WI38 (cell line): ENCODE results near the gene TNFSF11.
"Not testable (repeated sequence)": the region's sequence is repeated elsewhere in the genome, so short reads cannot be mapped to it uniquely, and the experiment has no call there.

Experiments
- H3K4me3 ChIP-seq: 2 replicates; pipeline ENCODE4 v1.5.1; 2011; ENCODE audit warnings: low read depth, mild to moderate bottlenecking, control low read depth, low read length
- TF ChIP-seq, protein P1 (sequence below): IDR thresholded peaks from 2 replicates; pipeline ENCODE4 v1.5.1; 2012; ENCODE audit warnings: low read depth, mild to moderate bottlenecking, control low read depth, low read length

TNFSF11 gene

DNA sequence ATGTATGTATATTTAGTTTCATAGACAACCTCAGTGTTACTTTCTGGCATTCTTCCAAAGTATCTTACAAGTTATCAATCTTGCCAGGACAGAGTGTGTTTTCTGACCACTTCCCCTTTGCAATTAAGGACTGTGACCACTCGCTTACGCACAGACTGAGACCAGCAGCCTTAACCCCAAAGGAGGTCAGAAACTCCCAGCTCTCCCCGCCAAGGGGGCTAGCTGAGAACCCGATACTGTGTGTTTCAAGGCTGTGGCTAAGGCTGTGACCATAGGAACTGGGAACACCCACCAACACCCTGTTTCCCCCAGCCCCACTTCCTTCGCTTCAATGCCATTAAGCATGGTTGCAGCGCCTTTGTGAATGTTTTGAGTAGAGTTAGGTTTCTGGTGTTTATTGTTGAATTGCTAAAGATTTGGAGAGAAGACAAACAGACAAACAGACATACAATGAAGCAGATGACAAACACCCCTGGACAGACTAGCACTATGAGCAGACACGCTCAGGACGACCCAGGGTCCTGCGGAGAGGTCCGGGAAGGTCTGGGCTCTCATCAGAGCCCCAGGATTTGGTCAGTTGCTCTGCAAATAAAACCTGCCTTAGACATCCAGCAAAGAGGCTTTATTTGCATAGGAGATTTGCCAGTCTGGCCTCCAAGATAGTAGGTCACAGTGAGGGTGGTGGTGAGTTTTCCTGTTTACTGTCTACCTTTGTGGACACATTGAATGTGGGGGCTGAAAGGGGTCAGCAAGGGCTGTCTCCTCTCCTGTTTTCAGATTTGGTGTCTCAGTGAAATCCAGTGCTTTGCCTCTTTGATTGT lies 25.0 kb upstream of the TNFSF11 start:
- no peak overlapping the region for H3K4me3 ChIP-seq
- TF ChIP-seq, protein P1, sequence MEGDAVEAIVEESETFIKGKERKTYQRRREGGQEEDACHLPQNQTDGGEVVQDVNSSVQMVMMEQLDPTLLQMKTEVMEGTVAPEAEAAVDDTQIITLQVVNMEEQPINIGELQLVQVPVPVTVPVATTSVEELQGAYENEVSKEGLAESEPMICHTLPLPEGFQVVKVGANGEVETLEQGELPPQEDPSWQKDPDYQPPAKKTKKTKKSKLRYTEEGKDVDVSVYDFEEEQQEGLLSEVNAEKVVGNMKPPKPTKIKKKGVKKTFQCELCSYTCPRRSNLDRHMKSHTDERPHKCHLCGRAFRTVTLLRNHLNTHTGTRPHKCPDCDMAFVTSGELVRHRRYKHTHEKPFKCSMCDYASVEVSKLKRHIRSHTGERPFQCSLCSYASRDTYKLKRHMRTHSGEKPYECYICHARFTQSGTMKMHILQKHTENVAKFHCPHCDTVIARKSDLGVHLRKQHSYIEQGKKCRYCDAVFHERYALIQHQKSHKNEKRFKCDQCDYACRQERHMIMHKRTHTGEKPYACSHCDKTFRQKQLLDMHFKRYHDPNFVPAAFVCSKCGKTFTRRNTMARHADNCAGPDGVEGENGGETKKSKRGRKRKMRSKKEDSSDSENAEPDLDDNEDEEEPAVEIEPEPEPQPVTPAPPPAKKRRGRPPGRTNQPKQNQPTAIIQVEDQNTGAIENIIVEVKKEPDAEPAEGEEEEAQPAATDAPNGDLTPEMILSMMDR, result no peak

DNA sequence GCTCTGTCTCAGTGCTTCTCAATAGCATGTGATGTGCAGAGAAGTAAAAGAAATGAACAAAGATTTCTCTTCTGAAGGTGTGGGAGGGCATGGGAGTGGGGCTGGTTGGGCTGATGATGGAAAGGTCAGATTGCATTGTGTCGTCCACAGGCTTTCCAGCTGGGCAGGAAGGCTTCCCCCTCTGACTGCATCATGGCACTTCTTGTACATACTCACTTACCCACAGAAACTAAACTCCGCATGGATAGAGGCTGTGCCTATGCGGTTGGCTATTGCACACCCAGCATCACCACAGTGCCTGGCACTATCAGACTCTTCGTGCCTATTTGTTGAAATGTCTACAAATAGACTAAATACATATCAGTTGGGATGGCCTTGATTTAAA lies 24.4 kb upstream of the TNFSF11 start:
- no peak overlapping the region for H3K4me3 ChIP-seq
- TF ChIP-seq, protein P1, result no peak

DNA sequence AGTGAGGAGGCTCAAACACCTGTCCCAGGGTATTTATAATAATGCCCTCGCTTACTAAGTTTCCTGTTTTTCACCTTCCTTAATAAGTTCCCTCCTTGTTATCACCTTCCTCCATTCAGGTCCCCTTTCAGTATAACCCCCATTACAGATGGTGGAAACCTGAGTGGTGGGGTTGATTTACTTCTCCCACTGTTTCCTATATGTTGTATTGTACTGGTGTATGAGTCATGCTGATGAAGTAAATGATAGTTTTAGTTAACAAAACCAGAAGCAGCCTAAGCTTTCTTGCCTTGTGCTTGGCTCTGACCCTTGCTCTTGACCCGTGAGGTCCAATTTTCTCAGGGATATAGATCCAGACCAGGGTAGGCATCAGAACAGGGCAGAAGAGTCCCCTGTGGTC lies 22.3 kb upstream of the TNFSF11 start:
- TF ChIP-seq, protein P1, result no peak
- no peak overlapping the region for H3K4me3 ChIP-seq

DNA sequence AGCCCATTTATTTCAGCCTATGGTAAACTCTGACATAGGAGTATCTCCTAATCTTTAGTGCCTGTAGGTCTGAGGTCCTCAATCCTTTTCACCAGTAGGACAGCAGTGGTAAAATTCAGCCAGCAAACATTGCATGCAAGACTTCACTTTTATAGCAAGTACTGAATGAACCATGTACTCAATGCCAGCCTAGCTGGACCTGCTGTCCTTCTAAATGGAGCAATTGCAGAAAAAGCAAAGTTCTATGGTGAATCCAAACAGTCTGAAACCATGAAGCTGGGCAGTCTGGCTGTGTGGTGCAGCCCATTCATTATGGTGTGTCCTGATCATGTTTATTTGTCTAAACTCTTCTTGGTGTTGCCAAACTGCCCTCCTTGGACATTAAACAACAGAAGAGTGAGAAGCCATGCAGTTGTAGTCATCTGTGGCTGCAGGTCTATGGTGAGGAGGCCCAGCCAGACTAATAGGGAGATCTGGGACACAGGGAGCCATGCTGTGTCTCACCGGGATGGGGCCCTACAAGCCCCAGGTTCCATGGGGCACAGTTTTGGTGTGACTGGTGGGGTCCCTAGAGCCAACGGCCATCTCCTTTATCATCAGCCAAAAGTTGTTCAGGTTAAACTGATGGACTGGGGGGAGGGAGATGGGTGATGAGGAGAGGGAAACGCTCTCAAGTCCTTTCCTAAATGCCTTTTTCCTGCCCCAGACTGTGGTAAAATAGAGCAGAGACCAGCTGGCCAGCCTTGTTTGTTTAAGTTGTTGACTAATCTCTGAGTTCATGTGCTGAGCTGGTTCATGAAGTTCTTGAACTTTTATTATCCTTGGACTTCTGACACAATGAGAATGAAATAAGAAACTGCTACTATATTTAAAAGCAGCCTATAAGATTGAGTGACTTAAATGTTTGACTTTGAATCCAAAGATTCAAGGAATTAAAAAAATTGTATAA lies 20.6 kb upstream of the TNFSF11 start:
- TF ChIP-seq, protein P1, result no peak
- no peak overlapping the region for H3K4me3 ChIP-seq

DNA sequence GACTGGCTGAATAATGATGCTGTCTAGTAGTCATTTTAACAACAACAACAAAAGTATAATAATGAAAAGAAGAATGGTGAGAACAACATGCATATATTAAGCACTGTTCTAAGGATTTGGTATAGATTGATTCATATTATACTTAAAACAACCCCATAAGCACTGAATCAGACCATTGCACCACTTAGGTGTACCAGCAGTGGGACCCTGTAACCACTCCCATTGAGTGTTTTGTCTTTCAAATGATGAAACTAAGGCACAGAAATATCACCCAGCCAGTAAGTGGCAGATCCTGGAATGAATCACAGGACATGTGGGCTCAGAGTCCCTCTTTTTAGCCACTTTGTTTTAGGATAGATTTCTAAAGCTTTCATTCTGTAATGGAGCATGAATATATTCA lies 14.9 kb upstream of the TNFSF11 start:
- no peak overlapping the region for H3K4me3 ChIP-seq
- TF ChIP-seq, protein P1, result no peak

DNA sequence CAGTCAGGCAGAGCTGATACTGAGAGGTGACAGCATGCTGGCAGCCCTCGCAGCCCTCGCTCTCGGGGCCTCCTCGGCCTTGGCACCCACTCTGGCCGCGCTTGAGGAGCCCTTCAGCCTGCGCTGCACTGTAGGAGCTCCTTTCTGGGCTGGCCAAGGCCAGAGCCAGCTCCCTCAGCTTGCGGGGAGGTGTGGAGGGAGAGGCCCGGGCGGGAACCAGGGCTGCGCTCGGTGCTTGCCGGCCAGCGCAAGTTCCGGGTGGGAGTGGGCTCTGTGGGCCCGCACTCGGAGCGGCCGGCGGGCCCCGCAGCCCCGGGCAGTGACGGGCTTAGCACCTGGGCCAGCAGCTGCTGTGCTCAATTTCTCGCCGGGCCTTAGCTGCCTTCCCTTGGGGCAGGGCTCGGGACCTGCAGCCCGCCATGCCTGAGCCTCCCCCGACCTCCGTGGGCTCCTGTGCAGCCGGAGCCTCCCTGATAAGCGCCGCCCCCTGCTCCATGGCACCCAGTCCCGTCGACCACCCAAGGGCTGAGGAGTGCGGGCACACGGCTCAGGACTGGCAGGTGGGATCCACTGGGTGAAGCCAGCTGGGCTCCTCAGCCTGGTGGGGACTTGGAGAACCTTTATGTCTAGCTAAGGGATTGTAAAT lies 14.3 kb upstream of the TNFSF11 start:
- H3K4me3 ChIP-seq, result not testable (repeated sequence)

DNA sequence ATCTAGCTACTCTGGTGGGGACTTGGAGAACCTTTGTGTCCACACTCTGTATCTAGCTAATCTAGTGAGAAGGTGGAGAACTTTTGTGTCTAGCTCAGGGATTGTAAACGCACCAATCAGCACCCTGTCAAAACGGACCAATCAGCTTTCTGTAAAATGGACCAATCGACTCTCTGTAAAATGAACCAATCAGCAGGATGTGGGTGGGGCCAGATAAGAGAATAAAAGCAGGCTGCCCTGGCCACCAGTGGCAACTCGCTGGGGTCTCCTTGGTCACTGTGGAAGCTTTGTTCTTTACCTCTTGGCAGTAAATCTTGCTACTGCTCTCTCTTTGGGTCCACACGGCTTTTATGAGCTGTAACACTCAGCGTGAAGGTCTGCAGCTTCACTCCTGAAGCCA lies 13.6 kb upstream of the TNFSF11 start:
- H3K4me3 ChIP-seq, result not testable (repeated sequence)
